ENCODE measurements around the gene HOXA13. TPM values are rescaled to one million over a fixed set of nuclear protein-coding genes. Genes with fewer than 3 reads are reported as not detected.

HOXA13 gene
- polyA plus RNA-seq, 1 donor from 2014 or later = not detected

DNA sequence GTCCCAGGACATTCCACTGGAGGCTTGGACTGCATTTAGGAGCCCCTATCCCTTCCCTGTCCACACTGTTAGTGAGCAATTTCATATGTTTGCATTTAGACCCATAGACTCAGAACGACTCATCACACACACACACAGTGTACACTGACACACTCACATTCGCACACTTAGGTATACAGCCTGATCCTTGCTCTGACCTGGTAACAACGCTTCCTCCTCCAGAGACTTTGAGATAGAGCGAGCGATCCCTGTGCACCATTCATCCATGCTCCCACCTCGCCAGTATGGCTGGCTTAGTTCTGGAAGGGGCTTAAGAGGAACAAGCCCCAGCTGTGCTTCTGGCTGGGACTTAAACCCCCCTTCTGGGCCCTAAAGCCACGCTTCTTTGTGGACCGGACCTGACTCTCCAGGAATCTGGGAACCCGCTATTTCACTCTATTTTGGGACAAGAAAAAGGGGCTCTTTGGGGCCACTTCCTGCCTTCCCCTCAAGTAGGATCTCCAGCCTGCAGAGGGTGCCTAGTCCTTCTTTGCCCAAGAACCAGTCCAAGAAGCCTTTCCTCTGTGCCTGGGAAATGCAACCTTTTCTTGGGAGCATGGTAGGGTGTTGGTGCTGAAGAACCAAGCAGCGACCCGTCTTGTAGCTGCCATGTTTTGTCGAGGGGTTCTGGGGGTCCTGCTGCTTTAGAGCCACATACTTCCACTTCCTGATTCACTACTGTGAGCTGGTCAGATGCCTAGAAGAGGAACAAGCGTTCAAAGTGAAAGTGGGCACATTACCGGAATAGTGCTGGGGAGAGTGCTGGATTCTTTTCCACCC is 1.1 kb upstream of the HOXA13 start:
- Histone ChIP-seq H2AFZ (ENCODE audit: low read depth, low read length) (no peak overlapping the region), H3K27ac (ENCODE audit: low read length) (no peak overlapping the region), H4K20me1 (ENCODE audit: insufficient read depth) (no peaks in the 10 kb centered on the region), H3K4me2 (ENCODE audit: low read length) (no peak overlapping the region), H3K4me3 (ENCODE audit: low read length) (peak overlapping the region; percentile 56), H3F3A (ENCODE audit: insufficient read depth, low read length, poor library complexity, severe bottlenecking) (no peaks in the 10 kb centered on the region), H3K9ac (ENCODE audit: low read length) (no peak overlapping the region), H3K9me2 (ENCODE audit: insufficient read depth, low read length) (no peaks in the 10 kb centered on the region), H3K9me3 (ENCODE audit: low read length) (no peaks in the 10 kb centered on the region), H3K27me3 (ENCODE audit: insufficient read depth, low read depth, low read length) (peaks cover 93% of the 10 kb centered on the region), H3K36me3 (ENCODE audit: insufficient read depth, low read length) (no peaks in the 10 kb centered on the region), H3K79me2 (replicated peaks; ENCODE audit: insufficient read depth, low read length) (no peaks in the 10 kb centered on the region)
- TF ChIP-seq TAF1 (IDR thresholded peaks at IDR 0.05; ENCODE audit: low read depth) (no peak), RAD21 (conservative IDR thresholded peaks at IDR 0.05) (no peak), MXI1 (conservative IDR thresholded peaks at IDR 0.05; ENCODE audit: poor library complexity, severe bottlenecking) (no peak), POLR2AphosphoS5 (IDR thresholded peaks at IDR 0.05) (no peak), EP300 (conservative IDR thresholded peaks at IDR 0.05; ENCODE audit: poor library complexity, severe bottlenecking) (no peak), SMC3 (conservative IDR thresholded peaks at IDR 0.05; ENCODE audit: poor library complexity) (no peak), REST (IDR thresholded peaks at IDR 0.05; ENCODE audit: borderline replicate concordance) (no peak), EZH2 (IDR thresholded peaks at IDR 0.05; ENCODE audit: borderline replicate concordance, insufficient read depth, low read length, poor library complexity, severe bottlenecking) (no peak)
- TF ChIP-seq, protein P1, sequence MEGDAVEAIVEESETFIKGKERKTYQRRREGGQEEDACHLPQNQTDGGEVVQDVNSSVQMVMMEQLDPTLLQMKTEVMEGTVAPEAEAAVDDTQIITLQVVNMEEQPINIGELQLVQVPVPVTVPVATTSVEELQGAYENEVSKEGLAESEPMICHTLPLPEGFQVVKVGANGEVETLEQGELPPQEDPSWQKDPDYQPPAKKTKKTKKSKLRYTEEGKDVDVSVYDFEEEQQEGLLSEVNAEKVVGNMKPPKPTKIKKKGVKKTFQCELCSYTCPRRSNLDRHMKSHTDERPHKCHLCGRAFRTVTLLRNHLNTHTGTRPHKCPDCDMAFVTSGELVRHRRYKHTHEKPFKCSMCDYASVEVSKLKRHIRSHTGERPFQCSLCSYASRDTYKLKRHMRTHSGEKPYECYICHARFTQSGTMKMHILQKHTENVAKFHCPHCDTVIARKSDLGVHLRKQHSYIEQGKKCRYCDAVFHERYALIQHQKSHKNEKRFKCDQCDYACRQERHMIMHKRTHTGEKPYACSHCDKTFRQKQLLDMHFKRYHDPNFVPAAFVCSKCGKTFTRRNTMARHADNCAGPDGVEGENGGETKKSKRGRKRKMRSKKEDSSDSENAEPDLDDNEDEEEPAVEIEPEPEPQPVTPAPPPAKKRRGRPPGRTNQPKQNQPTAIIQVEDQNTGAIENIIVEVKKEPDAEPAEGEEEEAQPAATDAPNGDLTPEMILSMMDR (IDR thresholded peaks at IDR 0.05; ENCODE audit: poor library complexity, severe bottlenecking) = no peak

- Histone ChIP-seq H3K9me2 (ENCODE audit: insufficient read depth, low read length) (no peaks in the 10 kb centered on the region), H4K20me1 (ENCODE audit: insufficient read depth) (no peaks in the 10 kb centered on the region), H3K79me2 (replicated peaks; ENCODE audit: insufficient read depth, low read length) (no peaks in the 10 kb centered on the region), H3K27ac (ENCODE audit: low read length) (no peak overlapping the region), H3K9me3 (ENCODE audit: low read length) (no peaks in the 10 kb centered on the region), H2AFZ (ENCODE audit: low read depth, low read length) (no peak overlapping the region), H3K36me3 (ENCODE audit: insufficient read depth, low read length) (no peaks in the 10 kb centered on the region), H3K27me3 (ENCODE audit: insufficient read depth, low read depth, low read length) (peaks cover 93% of the 10 kb centered on the region), H3F3A (ENCODE audit: insufficient read depth, low read length, poor library complexity, severe bottlenecking) (no peaks in the 10 kb centered on the region), H3K4me3 (ENCODE audit: low read length) (peak overlapping the region; percentile 32), H3K9ac (ENCODE audit: low read length) (no peak overlapping the region), H3K4me2 (ENCODE audit: low read length) (no peak overlapping the region)
- no peak for TF ChIP-seq EP300 (conservative IDR thresholded peaks at IDR 0.05; ENCODE audit: poor library complexity, severe bottlenecking)
- TF ChIP-seq EZH2 (IDR thresholded peaks at IDR 0.05; ENCODE audit: borderline replicate concordance, insufficient read depth, low read length, poor library complexity, severe bottlenecking) = peak; percentile 96
Observed at GRCh38 chr7:27198871-27199801, 755 bp downstream of the HOXA13 start.

All from neural cell (in vitro differentiated cells).